Right lobe of liver (tissue), 4 donors: ENCODE data around the gene FGFR2.

Experiments
- POLR2A ChIP-seq: fragments of 450-650 bp; IDR thresholded peaks from one replicate; pipeline ENCODE4 v1.6.1; 2017; ENCODE audit warnings: antibody characterized with exemption, mild to moderate bottlenecking
- TF ChIP-seq, protein P1 (sequence below), 4 donors: fragments of 200-600 bp in 3 of 4; fragments of 450-650 bp in 1 of 4; IDR thresholded peaks; one replicate each; pipeline versions ENCODE4 v1.5.1 to v1.8.0; 2016 to 2022; ENCODE audit warnings: antibody characterized with exemption in 4 of 4, mild to moderate bottlenecking in 2 of 4
- donor health status: DM: no; HTN: no; CAD: no.
- donor health status: DM: no; HTN: no; CAD: no.
- donor health status: DM: no; HTN: yes; CAD: no.

DNA sequence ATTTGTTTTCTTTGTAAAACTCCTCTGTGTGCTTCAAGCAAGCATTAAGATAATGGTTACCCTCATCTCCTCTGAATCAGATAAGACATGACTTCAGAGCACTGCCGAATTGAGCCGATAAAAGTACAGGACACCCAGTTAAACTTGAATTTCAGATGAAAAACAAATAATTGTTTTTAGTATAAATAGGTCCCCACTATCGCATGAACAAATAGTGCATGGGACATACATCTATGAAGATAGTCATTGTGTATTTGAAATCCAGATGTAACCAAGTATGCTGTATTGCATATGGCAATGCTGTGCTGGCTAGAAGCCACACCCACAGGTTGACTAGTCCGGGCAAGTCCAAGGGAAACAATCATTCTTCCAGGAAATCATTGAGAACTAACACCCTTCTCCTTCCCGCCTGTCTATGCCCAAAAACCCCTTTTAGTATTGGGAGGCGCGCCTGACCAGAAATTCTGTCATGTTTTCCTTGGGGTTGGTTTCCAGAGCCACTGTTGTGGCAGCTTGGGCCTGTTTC is 12.6 kb upstream of the FGFR2 start:
- TF ChIP-seq, protein P1, sequence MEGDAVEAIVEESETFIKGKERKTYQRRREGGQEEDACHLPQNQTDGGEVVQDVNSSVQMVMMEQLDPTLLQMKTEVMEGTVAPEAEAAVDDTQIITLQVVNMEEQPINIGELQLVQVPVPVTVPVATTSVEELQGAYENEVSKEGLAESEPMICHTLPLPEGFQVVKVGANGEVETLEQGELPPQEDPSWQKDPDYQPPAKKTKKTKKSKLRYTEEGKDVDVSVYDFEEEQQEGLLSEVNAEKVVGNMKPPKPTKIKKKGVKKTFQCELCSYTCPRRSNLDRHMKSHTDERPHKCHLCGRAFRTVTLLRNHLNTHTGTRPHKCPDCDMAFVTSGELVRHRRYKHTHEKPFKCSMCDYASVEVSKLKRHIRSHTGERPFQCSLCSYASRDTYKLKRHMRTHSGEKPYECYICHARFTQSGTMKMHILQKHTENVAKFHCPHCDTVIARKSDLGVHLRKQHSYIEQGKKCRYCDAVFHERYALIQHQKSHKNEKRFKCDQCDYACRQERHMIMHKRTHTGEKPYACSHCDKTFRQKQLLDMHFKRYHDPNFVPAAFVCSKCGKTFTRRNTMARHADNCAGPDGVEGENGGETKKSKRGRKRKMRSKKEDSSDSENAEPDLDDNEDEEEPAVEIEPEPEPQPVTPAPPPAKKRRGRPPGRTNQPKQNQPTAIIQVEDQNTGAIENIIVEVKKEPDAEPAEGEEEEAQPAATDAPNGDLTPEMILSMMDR (IDR thresholded peaks at IDR 0.05), result no peak
- no peak for TF ChIP-seq POLR2A
